Fibroblast of mammary gland (primary cell): ENCODE data around the gene TINCR.

Experiments
- DNase-seq: peaks from one replicate; pipeline ENCODE4 v3.0.0-alpha.2; 2010; ENCODE audit warnings: low read depth
- H3K4me3 ChIP-seq: 2 replicates; pipeline ENCODE4 v1.5.1; 2011; ENCODE audit warnings: low read depth, mild to moderate bottlenecking, low read length, moderate library complexity; ENCODE audit not compliant: control insufficient read depth
- CTCF ChIP-seq: conservative IDR thresholded peaks from 2 replicates; pipeline ENCODE4 v1.5.1; 2011; ENCODE audit warnings: low read depth, low read length, inconsistent platforms; ENCODE audit not compliant: control insufficient read depth, insufficient read depth

Gene TINCR

DNA sequence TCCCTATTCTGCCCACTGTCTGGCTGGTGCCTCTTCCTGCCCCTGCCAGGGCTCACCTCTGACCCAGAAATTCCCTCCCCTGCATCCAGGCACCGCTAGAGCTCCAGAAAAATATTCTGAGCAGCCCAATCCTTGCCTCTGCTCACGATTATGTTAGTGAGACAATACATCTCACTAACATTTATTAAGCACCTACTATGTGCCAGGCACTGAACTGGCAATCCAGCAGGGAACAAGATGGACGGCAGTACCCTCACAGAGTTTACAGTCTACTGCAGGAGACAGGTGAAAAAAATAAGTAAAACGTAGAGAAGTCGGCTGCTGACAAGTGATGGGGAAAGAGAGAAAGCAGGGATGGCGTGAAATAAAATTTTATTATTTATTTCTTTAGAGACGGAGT is 5.5 kb downstream of the TINCR start:
- TF ChIP-seq CTCF = no peak
- no peak for DNase-seq
- H3K4me3 ChIP-seq = no peak overlapping the region

- H3K4me3 ChIP-seq = no peak overlapping the region
- DNase-seq = no peak
- peak; percentile 47 for TF ChIP-seq CTCF
Measured at GRCh38 chr19:5561559-5561958, 6.2 kb downstream of the TINCR start.

GRCh38 chr19:5560156-5560555 is 7.6 kb downstream of the TINCR start:
- no peak for TF ChIP-seq CTCF
- DNase-seq = no peak
- no peak overlapping the region for H3K4me3 ChIP-seq

- no peak for DNase-seq
- no peak overlapping the region for H3K4me3 ChIP-seq
- no peak for TF ChIP-seq CTCF
Measured at GRCh38 chr19:5559804-5560133, 8.0 kb downstream of the TINCR start.

GRCh38 chr19:5558101-5558621 is 9.6 kb downstream of the TINCR start:
- DNase-seq = no peak
- no peak for TF ChIP-seq CTCF
- no peak overlapping the region for H3K4me3 ChIP-seq

- no peak overlapping the region for H3K4me3 ChIP-seq
- TF ChIP-seq CTCF = no peak
- DNase-seq = no peak
Measured at GRCh38 chr19:5557691-5558090, 10.1 kb downstream of the TINCR start.

DNA sequence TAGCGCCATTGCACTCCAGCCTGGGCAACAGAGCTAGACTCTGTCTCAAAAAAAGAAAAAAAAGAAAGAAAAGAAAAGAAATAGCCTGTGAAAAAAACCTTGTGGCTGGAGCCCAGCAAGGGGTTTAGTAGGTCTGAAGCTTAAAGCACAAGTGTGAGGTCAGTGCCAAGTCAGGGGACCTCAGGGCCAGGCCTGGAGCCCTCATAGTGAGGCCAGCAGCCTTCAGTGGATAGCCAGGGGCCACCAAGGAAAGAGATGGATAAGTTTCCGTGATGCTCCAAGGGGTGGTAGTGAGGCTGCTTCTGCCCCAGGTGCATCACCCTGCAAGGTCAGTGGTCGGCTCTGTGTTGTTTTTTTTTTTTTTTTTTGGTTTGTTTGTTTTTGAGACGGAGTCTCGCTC is 12.9 kb downstream of the TINCR start:
- DNase-seq = no peak
- H3K4me3 ChIP-seq = no peak overlapping the region
- no peak for TF ChIP-seq CTCF
